CD4-positive, alpha-beta T cell treated with Interleukin-10 for 1 hour (primary cell): ENCODE data around the gene SH3PXD2B.
"Not testable (repeated sequence)": the region's sequence is repeated elsewhere in the genome, so short reads cannot be mapped to it uniquely, and the experiment has no call there.

ENCODE experiments used
- DNase-seq: peaks from one replicate; pipeline ENCODE4 v3.0.0-alpha.2; 2020

SH3PXD2B gene

GRCh38 chr5:172291837-172292236 is 162.5 kb downstream of the SH3PXD2B start:
- not testable (repeated sequence) for DNase-seq

- DNase-seq = no peak
These were observed 165.9 kb downstream of the SH3PXD2B start for GRCh38 chr5:172288465-172288864.

- DNase-seq = not testable (repeated sequence)
These were observed 167.2 kb downstream of the SH3PXD2B start for GRCh38 chr5:172287140-172287539.

- DNase-seq = no peak
These were observed 168.8 kb downstream of the SH3PXD2B start for GRCh38 chr5:172285226-172286143.

- no peak for DNase-seq
These were observed 169.7 kb downstream of the SH3PXD2B start for GRCh38 chr5:172284611-172284980.

GRCh38 chr5:172283862-172284610 is 170.3 kb downstream of the SH3PXD2B start:
- peak; percentile 77 for DNase-seq

- peak; percentile 74 for DNase-seq
These were observed 171.1 kb downstream of the SH3PXD2B start, which contains the start of gene UBTD2 for GRCh38 chr5:172283020-172283861. Gene UBTD2 (minus strand): TSS chr5:172283764. CDS start chr5:172283665, 99 bp downstream.

GRCh38 chr5:172282272-172283019 is 171.9 kb downstream of the SH3PXD2B start:
- no peak for DNase-seq

- no peak for DNase-seq
These were observed 173.0 kb downstream of the SH3PXD2B start for GRCh38 chr5:172281346-172281745.

- DNase-seq = no peak
These were observed 173.4 kb downstream of the SH3PXD2B start for GRCh38 chr5:172280929-172281328.

- DNase-seq = no peak
These were observed 174.0 kb downstream of the SH3PXD2B start for GRCh38 chr5:172280317-172280716.

- DNase-seq = no peak
These were observed 176.0 kb downstream of the SH3PXD2B start for GRCh38 chr5:172278356-172278755.

GRCh38 chr5:172276214-172276613 is 178.1 kb downstream of the SH3PXD2B start:
- DNase-seq = no peak
